Caco-2 (cell line): ENCODE measurements around the gene LMNTD1. TPM values are rescaled to one million over a fixed set of nuclear protein-coding genes. Genes with fewer than 3 reads are reported as not detected.
"Not testable (repeated sequence)": the region's sequence is repeated elsewhere in the genome, so short reads cannot be mapped to it uniquely, and the experiment has no call there.

Experiments
- Bru-seq: library from RNA; stranded (reverse); fragments of 400-500 nt; gene quantifications from one replicate; lab custom pipeline; 2021; lab: Mats Ljungman, UMichigan
- BruChase-seq, 2 experiments: library from RNA; stranded (reverse); fragments of 400-500 nt; gene quantifications; one replicate each; lab custom pipeline; 2021; lab: Mats Ljungman, UMichigan
- BruUV-seq: library from RNA; stranded (reverse); fragments of 400-500 nt; replicated peaks from 2 replicates; lab custom pipeline; 2021; lab: Mats Ljungman, UMichigan
- CTCF ChIA-PET: fragments of 300-600 bp; sonication (Branson Sonifier 250); formaldehyde crosslinking; loops from one replicate; lab custom pipeline; 2022; ENCODE audit warnings: antibody characterized with exemption; lab: Charles Lee
- POLR2A ChIA-PET: fragments of 300-600 bp; sonication (Branson Sonifier 250); formaldehyde crosslinking; loops from one replicate; lab custom pipeline; 2022; ENCODE audit warnings: antibody characterized with exemption; lab: Charles Lee
- DNase-seq, 2 experiments: peaks; one replicate each; pipeline versions ENCODE4 v3.0.0 to v3.0.0-alpha.2; 2020 to 2022
- H3K27me3 ChIP-seq: replicated peaks from 2 replicates; pipeline ENCODE4 v1.6.0; 2011; ENCODE audit warnings: low read length; ENCODE audit not compliant: control insufficient read depth, insufficient read depth
- H3K36me3 ChIP-seq: 2 replicates; pipeline ENCODE4 v1.5.1; 2011; ENCODE audit warnings: low read length; ENCODE audit not compliant: control insufficient read depth, insufficient read depth
- H3K4me1 ChIP-seq: fragments of 250-450 bp; sonication (Bioruptor Pico); 2 replicates; pipeline ENCODE4 v1.5.1; 2020; ENCODE audit warnings: mild to moderate bottlenecking
- H3K4me3 ChIP-seq: 2 replicates; pipeline ENCODE4 v1.5.1; 2011; ENCODE audit warnings: low read depth, mild to moderate bottlenecking, control low read depth, low read length
- H3K9me3 ChIP-seq: fragments of 250-450 bp; sonication (Bioruptor Pico); 2 replicates; pipeline ENCODE4 v1.5.1; 2020; ENCODE audit warnings: mild to moderate bottlenecking, moderate library complexity
- H3K27ac Mint-ChIP-seq: one replicate; pipeline ENCODE4 v1.8.0; 2022; ENCODE audit warnings: mixed read lengths; ENCODE audit not compliant: unreplicated experiment
- H3K27me3 Mint-ChIP-seq: one replicate; pipeline ENCODE4 v1.8.0; 2022; ENCODE audit warnings: mixed read lengths; ENCODE audit not compliant: insufficient read depth, unreplicated experiment
- H3K36me3 Mint-ChIP-seq: one replicate; pipeline ENCODE4 v1.8.0; 2022; ENCODE audit warnings: mild to moderate bottlenecking, mixed read lengths; ENCODE audit not compliant: insufficient read depth, unreplicated experiment
- H3K4me1 Mint-ChIP-seq: one replicate; pipeline ENCODE4 v1.8.0; 2022; ENCODE audit warnings: low read depth, mixed read lengths; ENCODE audit not compliant: unreplicated experiment
- H3K4me3 Mint-ChIP-seq: one replicate; pipeline ENCODE4 v1.8.0; 2022; ENCODE audit warnings: mild to moderate bottlenecking, moderate library complexity, mixed read lengths; ENCODE audit not compliant: unreplicated experiment
- H3K9me3 Mint-ChIP-seq: one replicate; pipeline ENCODE4 v1.8.0; 2022; ENCODE audit warnings: mixed read lengths; ENCODE audit not compliant: unreplicated experiment
- CTCF ChIP-seq, 2 experiments: fragments of 200-600 bp in 1 of 2; IDR thresholded peaks; 1 replicate in 1 of 2; 2 replicates in 1 of 2; pipeline versions ENCODE4 v1.5.1 to v1.8.0; 2011 to 2022; ENCODE audit warnings: antibody characterized with exemption in 1 of 2, control low read depth in 1 of 2, inconsistent platforms in 1 of 2, low read depth in 1 of 2, low read length in 1 of 2, mild to moderate bottlenecking in 1 of 2, moderate library complexity in 1 of 2; ENCODE audit not compliant: insufficient read depth in 1 of 2, severe bottlenecking in 1 of 2, unreplicated experiment in 1 of 2
- intact Hi-C: fragments of 100-400 bp; cut with micrococcal nuclease; formaldehyde crosslinking; loops from one replicate; pipeline ENCODE4 v1.10.0; 2022; ENCODE audit not compliant: unreplicated experiment
- long read RNA-seq: library from polyadenylated mRNA; stranded (forward); transcript quantifications from one replicate; pipeline ENCODE4 v2.0.0, GENCODE V29; 2022
- total RNA-seq: library from RNA; stranded (reverse); gene quantifications from 2 replicates; pipeline ENCODE4 v1.2.3, GENCODE V29; 2022

Gene LMNTD1, protein sequence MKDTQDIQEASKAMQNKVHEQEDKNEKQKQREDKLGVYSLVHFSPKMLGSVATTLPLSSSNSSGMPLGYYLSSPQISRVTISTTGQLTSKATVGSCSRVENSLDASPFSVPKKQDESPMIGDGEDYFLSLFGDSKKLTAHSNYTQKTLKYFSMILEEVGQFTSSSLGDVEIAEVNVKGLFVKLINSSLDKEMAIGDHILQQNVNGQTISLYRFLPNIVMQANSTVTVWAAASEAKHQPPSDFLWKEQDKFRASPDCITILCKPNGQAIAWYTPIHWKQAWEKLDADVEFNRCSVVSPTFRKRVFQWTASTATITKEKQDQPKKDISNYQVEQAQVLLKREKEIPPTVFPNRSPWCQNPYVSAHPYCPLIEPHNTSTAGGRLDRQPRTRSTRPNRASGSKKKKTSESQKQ
- total RNA-seq, result 0.60 TPM in 1 of 2 replicates, not detected in the other
- percentile 33 among the genes with signal in this experiment for Bru-seq, nascent RNA
- BruChase-seq, experiment 1, labeled RNA remaining after a 2-hour chase, result percentile 32 among the genes with signal in this experiment
- BruChase-seq, experiment 2, labeled RNA remaining after a 6-hour chase, result percentile 30 among the genes with signal in this experiment
- long read RNA-seq, partial matches to known transcripts, result 0 of 1 reads
- long read RNA-seq, other reads (novel, unspliced or antisense), result 1 of 1 reads

GRCh38 chr12:25553098-25553497 lies at the start of gene LMNTD1:
TSS of gene LMNTD1 (minus strand) at chr12:25553283. CDS start at chr12:25552959, 324 bp downstream.
- no peak within 1 kb of the TSS for H3K4me3 ChIP-seq
- H3K9me3 Mint-ChIP-seq, result no peaks in the 10 kb centered on the region
- intact Hi-C loops, result no loop called here
- H3K27me3 ChIP-seq, result no peaks in the 10 kb centered on the region
- TF ChIP-seq CTCF (IDR thresholded peaks at IDR 0.05; ENCODE audit: insufficient read depth in 1 of 2, low read depth in 1 of 2, low read length in 1 of 2, severe bottlenecking in 1 of 2, unreplicated experiment in 1 of 2), result no peak
- H3K36me3 Mint-ChIP-seq, result no peaks in the 10 kb centered on the region
- H3K9me3 ChIP-seq, result no peaks in the 10 kb centered on the region
- peaks cover 3% of the 10 kb centered on the region for H3K27me3 Mint-ChIP-seq
- BruUV-seq, result no TSS peak
- ChIA-PET POLR2A (no interaction called here), CTCF (no interaction called here)
- H3K4me3 Mint-ChIP-seq, result no peak within 1 kb of the TSS
- no peaks in the 10 kb centered on the region for H3K36me3 ChIP-seq
- no peak within 1 kb of the TSS for H3K27ac Mint-ChIP-seq
- no peaks in the 10 kb centered on the region for H3K4me1 ChIP-seq
- DNase-seq, result no peak
- H3K4me1 Mint-ChIP-seq, result peaks cover 3% of the 10 kb centered on the region

DNA sequence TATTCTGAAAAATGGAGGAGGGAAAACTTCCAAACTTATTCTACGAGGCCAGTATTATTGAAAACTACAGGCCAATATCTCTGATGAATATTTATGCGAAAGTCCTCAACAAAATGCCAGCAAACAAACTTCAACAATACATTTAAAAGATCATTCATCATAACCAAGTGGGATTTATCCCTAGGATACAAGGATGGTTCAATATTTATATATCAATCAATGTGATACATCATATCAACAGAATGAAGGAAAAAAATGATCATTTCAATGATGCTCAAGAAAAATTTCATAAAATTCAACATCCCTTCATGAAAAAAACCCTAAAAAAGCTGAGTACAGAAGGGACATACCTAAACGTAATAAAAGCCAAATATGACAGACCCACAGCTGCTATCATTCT lies 45.9 kb upstream of the LMNTD1 start:
- intact Hi-C loops, result no loop called here
- Histone ChIP-seq H3K4me3 (no peak overlapping the region), H3K4me1 (no peaks in the 10 kb centered on the region), H3K36me3 (no peaks in the 10 kb centered on the region), H3K27me3 (no peaks in the 10 kb centered on the region), H3K9me3 (0 out of 2 replicates have a peak, but pooled peaks cover 8% of the 10 kb centered on the region)
- DNase-seq, result no peak
- H3K9me3 Mint-ChIP-seq, result peaks cover 47% of the 10 kb centered on the region
- BruUV-seq, result no TSS peak
- H3K4me3 Mint-ChIP-seq, result no peak overlapping the region
- ChIA-PET CTCF (no interaction called here), POLR2A (no interaction called here)
- H3K27me3 Mint-ChIP-seq, result peaks cover 3% of the 10 kb centered on the region
- TF ChIP-seq CTCF (IDR thresholded peaks at IDR 0.05; ENCODE audit: insufficient read depth in 1 of 2, low read depth in 1 of 2, low read length in 1 of 2, severe bottlenecking in 1 of 2, unreplicated experiment in 1 of 2), result no peak
- no peaks in the 10 kb centered on the region for H3K36me3 Mint-ChIP-seq
- no peak overlapping the region for H3K27ac Mint-ChIP-seq
- peaks cover 6% of the 10 kb centered on the region for H3K4me1 Mint-ChIP-seq

DNA sequence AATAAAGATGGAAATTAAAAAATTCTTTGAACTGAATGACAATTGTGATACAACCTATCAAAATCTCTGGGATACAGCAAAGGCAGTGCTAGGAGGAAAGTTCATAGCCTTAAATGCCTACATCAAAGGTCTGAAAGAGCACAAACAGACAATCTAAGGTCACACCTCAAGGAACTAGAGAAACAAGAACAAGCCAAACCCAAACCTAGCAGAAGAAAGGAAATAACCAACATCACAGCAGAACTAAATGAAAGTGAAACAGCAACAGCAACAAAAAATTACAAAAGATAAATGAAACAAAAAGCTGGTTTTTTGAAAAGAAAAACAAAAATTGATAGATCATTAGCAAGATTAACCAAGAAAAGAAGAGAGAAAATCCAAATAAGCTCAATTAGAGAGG lies 42.4 kb upstream of the LMNTD1 start:
- H3K36me3 ChIP-seq, H3K27ac Mint-ChIP-seq, BruUV-seq, intact Hi-C loops, H3K4me3 ChIP-seq, H3K4me1 Mint-ChIP-seq, H3K27me3 ChIP-seq, H3K4me1 ChIP-seq, H3K27me3 Mint-ChIP-seq, H3K4me3 Mint-ChIP-seq, H3K9me3 ChIP-seq, DNase-seq, POLR2A ChIA-PET, H3K36me3 Mint-ChIP-seq: not testable (repeated sequence)
- CTCF ChIA-PET, result interaction anchor here (0.6 kb wide), 1 partner anchor 275 kb away, joined by 4 read pairs; no protein-coding TSS in a partner anchor
- peaks cover 46% of the 10 kb centered on the region for H3K9me3 Mint-ChIP-seq
